Neural progenitor cell (in vitro differentiated cells): ENCODE data around the gene DLEC1.

ENCODE experiments used
- EZH2 ChIP-seq: fragments of 200-600 bp; sonication (generic); IDR thresholded peaks from 2 replicates; pipeline ENCODE4 v1.6.1; 2017; ENCODE audit warnings: antibody characterized with exemption, mild to moderate bottlenecking, moderate library complexity
- EZH2phosphoT487 ChIP-seq: fragments of 200-600 bp; sonication (generic); IDR thresholded peaks from 2 replicates; pipeline ENCODE4 v1.6.1; 2017; ENCODE audit warnings: antibody characterized with exemption
- TF ChIP-seq, protein P1 (sequence below): fragments of 200-600 bp; sonication (generic); IDR thresholded peaks from 2 replicates; pipeline ENCODE4 v1.5.1; 2017; ENCODE audit warnings: antibody characterized with exemption, mild to moderate bottlenecking

- TF ChIP-seq, protein P1, sequence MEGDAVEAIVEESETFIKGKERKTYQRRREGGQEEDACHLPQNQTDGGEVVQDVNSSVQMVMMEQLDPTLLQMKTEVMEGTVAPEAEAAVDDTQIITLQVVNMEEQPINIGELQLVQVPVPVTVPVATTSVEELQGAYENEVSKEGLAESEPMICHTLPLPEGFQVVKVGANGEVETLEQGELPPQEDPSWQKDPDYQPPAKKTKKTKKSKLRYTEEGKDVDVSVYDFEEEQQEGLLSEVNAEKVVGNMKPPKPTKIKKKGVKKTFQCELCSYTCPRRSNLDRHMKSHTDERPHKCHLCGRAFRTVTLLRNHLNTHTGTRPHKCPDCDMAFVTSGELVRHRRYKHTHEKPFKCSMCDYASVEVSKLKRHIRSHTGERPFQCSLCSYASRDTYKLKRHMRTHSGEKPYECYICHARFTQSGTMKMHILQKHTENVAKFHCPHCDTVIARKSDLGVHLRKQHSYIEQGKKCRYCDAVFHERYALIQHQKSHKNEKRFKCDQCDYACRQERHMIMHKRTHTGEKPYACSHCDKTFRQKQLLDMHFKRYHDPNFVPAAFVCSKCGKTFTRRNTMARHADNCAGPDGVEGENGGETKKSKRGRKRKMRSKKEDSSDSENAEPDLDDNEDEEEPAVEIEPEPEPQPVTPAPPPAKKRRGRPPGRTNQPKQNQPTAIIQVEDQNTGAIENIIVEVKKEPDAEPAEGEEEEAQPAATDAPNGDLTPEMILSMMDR: no peak
- TF ChIP-seq EZH2phosphoT487 (no peak), EZH2 (no peak)
Observed at GRCh38 chr3:38054499-38055001, 15.5 kb downstream of the DLEC1 start.
